Esophagus squamous epithelium (tissue), 5 donors: ENCODE measurements around the gene BRPF1. TPM values are rescaled to one million over a fixed set of nuclear protein-coding genes. Genes with fewer than 3 reads are reported as not detected.

Experiments used
- DNase-seq: peaks from one replicate; lab custom pipeline; 2025; lab: John Stamatoyannopoulos, UW
- H3K27ac ChIP-seq, 4 donors: fragments of 200-600 bp; sonication (generic); one replicate each; pipeline ENCODE4 v1.5.1; 2016 to 2019; ENCODE audit warnings: mild to moderate bottlenecking in 1 of 4
- H3K27me3 ChIP-seq, 4 donors: fragments of 200-600 bp; sonication (generic); 1 replicate in 3 of 4; 2 replicates in 1 of 4; pipeline versions ENCODE4 v1.5.1 to v1.6.0; 2017 to 2021; ENCODE audit warnings: antibody characterized with exemption in 1 of 4
- H3K36me3 ChIP-seq, 3 donors: fragments of 200-600 bp; sonication (generic); one replicate each; pipeline ENCODE4 v1.5.1; 2016 to 2019
- H3K4me1 ChIP-seq, 3 donors: fragments of 200-600 bp; sonication (generic); one replicate each; pipeline ENCODE4 v1.5.1; 2017 to 2019
- H3K4me3 ChIP-seq, 4 donors: fragments of 200-600 bp; sonication (generic); 1 replicate in 3 of 4; 2 replicates in 1 of 4; pipeline ENCODE4 v1.5.1; 2016 to 2019; ENCODE audit warnings: mild to moderate bottlenecking in 2 of 4, moderate library complexity in 1 of 4
- H3K9me3 ChIP-seq, 3 donors: fragments of 200-600 bp; sonication (generic); one replicate each; pipeline ENCODE4 v1.5.1; 2016 to 2019
- POLR2A ChIP-seq, 4 donors: fragments of 450-650 bp; IDR thresholded peaks; one replicate each; pipeline ENCODE4 v1.6.1; 2017; ENCODE audit warnings: antibody characterized with exemption in 4 of 4, mild to moderate bottlenecking in 4 of 4, moderate library complexity in 3 of 4
- WGBS, 2 donors: methylation state at CpG; one replicate each; pipeline ENCODE4 v1.1.5; 2018; 5-methylcytosine and 5-hydroxymethylcytosine counted together
- intact Hi-C: fragments of 100-400 bp; cut with DNase I; formaldehyde crosslinking; loops from one replicate; pipeline ENCODE4 v1.15.0; 2022
- total RNA-seq, 4 donors: library from RNA; depleted of rRNA; stranded (reverse); fragments of >200 nt; gene quantifications; one replicate each; pipeline ENCODE4 v1.1.0, GENCODE V29; 2016
- TF ChIP-seq, protein P1 (sequence below), 6 experiments: fragments of 450-650 bp in 4 of 6; fragments of 200-600 bp in 2 of 6; sonication (generic) in 2 of 6; IDR thresholded peaks; one replicate each; pipeline ENCODE4 v1.5.1; 2016 to 2019; ENCODE audit warnings: antibody characterized with exemption in 6 of 6, mild to moderate bottlenecking in 4 of 6, moderate library complexity in 4 of 6
- donor health status: DM: yes; HTN: yes; CAD: no.

Gene BRPF1
- total RNA-seq, 4 donors from 2014 or later = 9.8 to 18.3 (median 15.4) TPM

DNA sequence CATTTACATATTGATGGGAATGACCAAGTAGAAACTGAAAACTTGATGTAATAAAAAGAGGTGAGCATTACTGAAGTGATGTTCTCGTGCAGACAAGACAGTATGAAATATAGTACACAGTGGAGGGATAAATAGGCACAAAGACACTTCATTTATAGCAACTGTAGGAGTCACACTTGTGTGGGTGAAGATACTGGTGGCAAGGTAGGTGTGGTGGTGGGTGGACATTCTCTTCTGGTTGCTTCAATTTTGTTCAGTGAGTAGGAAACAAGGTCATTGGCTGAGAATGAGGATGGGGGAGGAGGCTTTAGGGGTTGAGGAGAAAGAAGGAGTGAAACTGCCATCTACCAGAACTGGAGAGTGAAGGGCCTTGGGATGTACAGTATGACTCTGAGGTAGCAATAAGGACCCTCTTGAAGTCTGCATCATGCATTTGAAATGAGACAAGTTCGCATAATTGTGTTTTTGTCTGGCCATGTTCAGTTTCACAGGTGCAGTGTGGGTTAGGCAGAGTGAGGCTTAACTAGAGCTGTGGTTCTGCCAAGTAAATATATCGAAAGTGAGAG, 21.3 kb upstream of the BRPF1 start:
- no peak overlapping the region for H3K4me3 ChIP-seq
- 68 to 78% methylated on average over 3 of the region's 3 CpGs for WGBS, 2 donors
- peaks cover 0 to 4% (median 0%) of the 10 kb centered on the region in 4 donors for H3K27me3 ChIP-seq
- H3K27ac ChIP-seq = no peak overlapping the region
- DNase-seq = no peak
- peaks cover 0 to 4% (median 0%) of the 10 kb centered on the region in 3 donors for H3K4me1 ChIP-seq
- H3K9me3 ChIP-seq = no peaks in the 10 kb centered on the region
- H3K36me3 ChIP-seq = no peaks in the 10 kb centered on the region
- TF ChIP-seq POLR2A (IDR thresholded peaks at IDR 0.05) = no peak
- TF ChIP-seq, protein P1, sequence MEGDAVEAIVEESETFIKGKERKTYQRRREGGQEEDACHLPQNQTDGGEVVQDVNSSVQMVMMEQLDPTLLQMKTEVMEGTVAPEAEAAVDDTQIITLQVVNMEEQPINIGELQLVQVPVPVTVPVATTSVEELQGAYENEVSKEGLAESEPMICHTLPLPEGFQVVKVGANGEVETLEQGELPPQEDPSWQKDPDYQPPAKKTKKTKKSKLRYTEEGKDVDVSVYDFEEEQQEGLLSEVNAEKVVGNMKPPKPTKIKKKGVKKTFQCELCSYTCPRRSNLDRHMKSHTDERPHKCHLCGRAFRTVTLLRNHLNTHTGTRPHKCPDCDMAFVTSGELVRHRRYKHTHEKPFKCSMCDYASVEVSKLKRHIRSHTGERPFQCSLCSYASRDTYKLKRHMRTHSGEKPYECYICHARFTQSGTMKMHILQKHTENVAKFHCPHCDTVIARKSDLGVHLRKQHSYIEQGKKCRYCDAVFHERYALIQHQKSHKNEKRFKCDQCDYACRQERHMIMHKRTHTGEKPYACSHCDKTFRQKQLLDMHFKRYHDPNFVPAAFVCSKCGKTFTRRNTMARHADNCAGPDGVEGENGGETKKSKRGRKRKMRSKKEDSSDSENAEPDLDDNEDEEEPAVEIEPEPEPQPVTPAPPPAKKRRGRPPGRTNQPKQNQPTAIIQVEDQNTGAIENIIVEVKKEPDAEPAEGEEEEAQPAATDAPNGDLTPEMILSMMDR (IDR thresholded peaks at IDR 0.05) = no peak
- intact Hi-C loops = no loop called here

DNA sequence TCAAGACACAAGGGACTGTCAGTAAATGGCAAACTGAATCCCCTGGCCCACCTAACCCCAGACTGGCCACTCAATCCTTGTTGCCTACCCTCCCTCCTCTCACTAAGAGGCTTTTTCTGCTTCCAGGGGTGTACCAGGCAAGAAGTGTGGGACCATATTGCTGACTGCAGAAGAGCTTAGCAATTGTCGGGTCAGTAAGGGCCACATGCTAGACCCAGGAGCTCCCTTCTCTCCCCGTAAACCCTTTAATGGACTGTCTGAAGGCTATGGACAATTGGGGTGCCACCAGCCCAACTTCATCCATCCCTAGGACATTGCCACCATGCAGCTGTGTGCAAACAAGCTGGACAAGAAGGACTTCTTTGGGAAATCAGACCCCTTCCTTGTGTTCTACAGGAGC, 19.1 kb upstream of the BRPF1 start:
- WGBS, 2 donors = 72 to 88% methylated on average over 2 of the region's 2 CpGs
- Histone ChIP-seq H3K36me3 (no peaks in the 10 kb centered on the region), H3K4me3 (no peak overlapping the region), H3K4me1 (peaks cover 0 to 14% (median 3%) of the 10 kb centered on the region in 3 donors), H3K27ac (no peak overlapping the region), H3K9me3 (no peaks in the 10 kb centered on the region), H3K27me3 (no peaks in the 10 kb centered on the region)
- TF ChIP-seq, protein P1 (IDR thresholded peaks at IDR 0.05) = no peak
- no peak for TF ChIP-seq POLR2A (IDR thresholded peaks at IDR 0.05)
- intact Hi-C loops = no loop called here
- DNase-seq = no peak

DNA sequence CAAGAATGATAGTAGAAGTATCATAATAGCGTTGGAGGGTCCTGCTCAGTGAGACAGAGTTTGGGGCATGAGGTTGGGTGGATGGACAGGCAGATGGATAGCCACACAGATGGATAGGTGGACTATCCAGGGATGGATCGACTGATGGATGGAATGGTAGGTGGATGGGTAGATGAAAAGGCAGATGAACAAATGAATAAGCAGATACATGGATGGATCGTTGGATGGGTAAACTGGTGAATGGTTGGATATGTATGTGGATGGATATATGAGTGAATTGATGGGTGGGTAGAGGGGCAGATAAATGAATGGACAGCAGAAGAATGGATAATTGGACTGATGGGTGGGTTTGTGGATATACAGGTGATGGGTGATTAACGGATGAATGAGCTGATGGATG, 18.4 kb upstream of the BRPF1 start:
- H3K4me1 ChIP-seq = peaks cover 0 to 14% (median 3%) of the 10 kb centered on the region in 3 donors
- DNase-seq = no peak
- no peaks in the 10 kb centered on the region for H3K9me3 ChIP-seq
- intact Hi-C loops = no loop called here
- WGBS, 2 donors = 78 to 80% methylated on average over 4 of the region's 4 CpGs
- no peaks in the 10 kb centered on the region for H3K36me3 ChIP-seq
- no peak overlapping the region for H3K27ac ChIP-seq
- H3K4me3 ChIP-seq = no peak overlapping the region
- H3K27me3 ChIP-seq = no peaks in the 10 kb centered on the region
- TF ChIP-seq POLR2A (IDR thresholded peaks at IDR 0.05) = no peak
- TF ChIP-seq, protein P1 (IDR thresholded peaks at IDR 0.05) = no peak

DNA sequence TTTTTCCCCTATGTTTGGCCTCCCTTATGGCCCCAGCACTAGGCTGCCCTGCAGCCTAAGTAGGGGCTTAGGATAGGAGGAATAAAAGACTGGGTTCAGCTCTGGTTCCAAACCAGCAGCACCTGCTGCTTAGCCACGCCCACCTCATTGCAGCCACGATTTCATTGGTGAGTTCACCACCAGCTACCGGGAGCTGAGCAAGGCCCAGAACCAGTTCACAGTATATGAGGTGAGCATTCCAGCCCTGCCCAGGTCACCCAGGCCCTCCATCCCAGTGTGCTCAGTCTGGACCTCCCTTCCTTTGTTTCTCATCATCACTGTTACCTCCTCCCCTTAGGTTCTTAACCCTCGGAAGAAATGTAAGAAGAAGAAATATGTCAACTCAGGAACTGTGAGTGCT, 16.4 kb upstream of the BRPF1 start:
- Histone ChIP-seq H3K27me3 (no peaks in the 10 kb centered on the region), H3K27ac (peak overlapping the region in 1 of 4 donors; percentile 44), H3K4me1 (peaks cover 0 to 14% (median 3%) of the 10 kb centered on the region in 3 donors), H3K36me3 (no peaks in the 10 kb centered on the region), H3K4me3 (no peak overlapping the region), H3K9me3 (no peaks in the 10 kb centered on the region)
- TF ChIP-seq POLR2A (IDR thresholded peaks at IDR 0.05) = no peak
- TF ChIP-seq, protein P1 (IDR thresholded peaks at IDR 0.05) = no peak
- WGBS, 2 donors = 23 to 27% methylated on average over 4 of the region's 4 CpGs
- no peak for DNase-seq
- intact Hi-C loops = no loop called here

DNA sequence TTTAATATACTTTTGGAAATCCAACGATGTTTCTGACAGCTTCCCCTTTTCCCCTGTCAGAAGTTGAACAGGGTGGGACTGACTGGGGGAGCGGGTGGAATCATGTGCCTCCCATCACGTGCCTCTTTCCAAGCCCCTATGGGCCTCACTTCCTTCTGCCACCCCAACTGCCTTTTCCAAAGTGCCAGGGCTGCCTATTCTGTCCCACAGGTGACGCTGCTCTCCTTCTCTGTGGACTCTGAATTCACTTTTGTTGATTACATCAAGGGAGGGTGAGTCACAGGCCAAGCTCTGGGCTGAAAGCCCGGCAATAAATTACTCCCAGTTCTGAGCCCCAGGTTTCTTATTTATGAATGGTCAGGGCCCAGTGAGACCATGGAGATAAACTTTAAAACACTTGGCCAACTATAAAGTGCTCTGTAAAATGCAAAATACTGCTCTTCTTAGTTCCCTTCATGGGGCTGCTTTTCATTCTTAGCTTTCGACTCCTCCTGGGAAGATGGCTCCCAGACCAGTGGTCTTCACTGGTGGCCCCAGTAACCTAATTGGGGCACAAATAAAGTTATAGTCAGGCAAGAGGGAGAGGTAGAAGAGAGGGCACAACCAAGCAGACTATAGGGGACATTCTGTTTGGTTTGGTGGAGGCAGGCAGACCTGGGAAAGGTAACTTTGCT, 15.6 kb upstream of the BRPF1 start:
- DNase-seq = no peak
- Histone ChIP-seq H3K4me3 (no peak overlapping the region), H3K27me3 (no peaks in the 10 kb centered on the region), H3K27ac (peak overlapping the region in 2 of 4 donors; percentile 44 to 71), H3K9me3 (no peaks in the 10 kb centered on the region), H3K36me3 (no peaks in the 10 kb centered on the region), H3K4me1 (peaks cover 0 to 14% (median 3%) of the 10 kb centered on the region in 3 donors)
- intact Hi-C loops = no loop called here
- WGBS, 2 donors = 15 to 34% methylated on average over 5 of the region's 6 CpGs
- TF ChIP-seq, protein P1 (IDR thresholded peaks at IDR 0.05) = peak; percentile 32 to 85 (median 68)
- no peak for TF ChIP-seq POLR2A (IDR thresholded peaks at IDR 0.05)
